ENCODE measurements around the gene RAB3IL1.

GRCh38 chr11:61875698-61876097 is 41.7 kb downstream of the RAB3IL1 start:
- no peak for TF ChIP-seq POLR2AphosphoS5 (IDR thresholded peaks at IDR 0.05)
- no peak for TF ChIP-seq POLR2A (IDR thresholded peaks at IDR 0.05)
- no peak for TF ChIP-seq CTCF (IDR thresholded peaks at IDR 0.05)
- TF ChIP-seq EP300 (IDR thresholded peaks at IDR 0.05): no peak

All from stomach (tissue), 4 donors.